ENCODE data around the gene MAD1L1. TPM values are rescaled to one million over a fixed set of nuclear protein-coding genes. Genes with fewer than 3 reads are reported as not detected.

MAD1L1 gene
- total RNA-seq, 1 experiment from 2014 or later: 38.5 TPM

DNA sequence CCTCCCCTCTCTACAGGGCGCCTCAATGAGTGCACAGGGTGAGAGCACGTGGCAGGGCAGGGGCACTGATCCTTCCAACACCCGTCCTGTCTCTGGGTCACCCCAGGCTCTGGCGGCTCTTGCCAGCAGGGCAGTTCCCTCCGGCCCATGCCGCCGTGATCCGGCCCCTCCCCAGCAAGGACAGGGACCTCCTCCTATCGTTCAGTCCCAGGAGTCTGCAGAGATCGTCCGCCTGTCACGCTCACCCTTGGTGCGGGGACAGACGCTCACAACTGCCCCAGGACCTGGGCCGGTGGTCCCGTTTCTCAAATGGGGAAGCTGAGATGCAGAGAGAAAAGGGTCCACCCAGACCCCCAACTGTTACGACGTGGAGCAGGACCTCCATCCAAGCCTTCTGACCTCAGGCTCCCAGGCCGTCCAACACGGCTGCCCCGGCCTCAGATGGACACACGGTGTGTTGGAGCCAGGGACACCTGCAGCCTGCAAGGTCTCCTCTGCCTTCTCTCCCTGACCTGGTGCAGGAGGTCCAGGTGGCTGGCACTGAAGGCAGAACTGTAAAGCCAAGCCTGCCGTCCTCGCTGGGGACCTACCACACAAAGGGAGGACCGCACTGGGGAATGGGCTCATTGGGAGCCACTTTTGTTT, 313.7 kb downstream of the MAD1L1 start (continued):
- TF ChIP-seq YY1 (IDR thresholded peaks at IDR 0.05; ENCODE audit: extremely low read depth, insufficient replicate concordance, low read depth, low read length): no peak
- no peak for TF ChIP-seq EGR1 (IDR thresholded peaks at IDR 0.05; ENCODE audit: low read depth)
- TF ChIP-seq, protein P1, sequence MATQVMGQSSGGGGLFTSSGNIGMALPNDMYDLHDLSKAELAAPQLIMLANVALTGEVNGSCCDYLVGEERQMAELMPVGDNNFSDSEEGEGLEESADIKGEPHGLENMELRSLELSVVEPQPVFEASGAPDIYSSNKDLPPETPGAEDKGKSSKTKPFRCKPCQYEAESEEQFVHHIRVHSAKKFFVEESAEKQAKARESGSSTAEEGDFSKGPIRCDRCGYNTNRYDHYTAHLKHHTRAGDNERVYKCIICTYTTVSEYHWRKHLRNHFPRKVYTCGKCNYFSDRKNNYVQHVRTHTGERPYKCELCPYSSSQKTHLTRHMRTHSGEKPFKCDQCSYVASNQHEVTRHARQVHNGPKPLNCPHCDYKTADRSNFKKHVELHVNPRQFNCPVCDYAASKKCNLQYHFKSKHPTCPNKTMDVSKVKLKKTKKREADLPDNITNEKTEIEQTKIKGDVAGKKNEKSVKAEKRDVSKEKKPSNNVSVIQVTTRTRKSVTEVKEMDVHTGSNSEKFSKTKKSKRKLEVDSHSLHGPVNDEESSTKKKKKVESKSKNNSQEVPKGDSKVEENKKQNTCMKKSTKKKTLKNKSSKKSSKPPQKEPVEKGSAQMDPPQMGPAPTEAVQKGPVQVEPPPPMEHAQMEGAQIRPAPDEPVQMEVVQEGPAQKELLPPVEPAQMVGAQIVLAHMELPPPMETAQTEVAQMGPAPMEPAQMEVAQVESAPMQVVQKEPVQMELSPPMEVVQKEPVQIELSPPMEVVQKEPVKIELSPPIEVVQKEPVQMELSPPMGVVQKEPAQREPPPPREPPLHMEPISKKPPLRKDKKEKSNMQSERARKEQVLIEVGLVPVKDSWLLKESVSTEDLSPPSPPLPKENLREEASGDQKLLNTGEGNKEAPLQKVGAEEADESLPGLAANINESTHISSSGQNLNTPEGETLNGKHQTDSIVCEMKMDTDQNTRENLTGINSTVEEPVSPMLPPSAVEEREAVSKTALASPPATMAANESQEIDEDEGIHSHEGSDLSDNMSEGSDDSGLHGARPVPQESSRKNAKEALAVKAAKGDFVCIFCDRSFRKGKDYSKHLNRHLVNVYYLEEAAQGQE (IDR thresholded peaks at IDR 0.05; ENCODE audit: low read depth): no peak
- TF ChIP-seq CBX3 (IDR thresholded peaks at IDR 0.05; ENCODE audit: low read depth): no peak
- no peak for TF ChIP-seq EZH2phosphoT487 (IDR thresholded peaks at IDR 0.05; ENCODE audit: borderline replicate concordance)
- TF ChIP-seq POLR2A (IDR thresholded peaks at IDR 0.05; ENCODE audit: borderline replicate concordance, extremely low read depth, insufficient read depth, insufficient read length): no peak

DNA sequence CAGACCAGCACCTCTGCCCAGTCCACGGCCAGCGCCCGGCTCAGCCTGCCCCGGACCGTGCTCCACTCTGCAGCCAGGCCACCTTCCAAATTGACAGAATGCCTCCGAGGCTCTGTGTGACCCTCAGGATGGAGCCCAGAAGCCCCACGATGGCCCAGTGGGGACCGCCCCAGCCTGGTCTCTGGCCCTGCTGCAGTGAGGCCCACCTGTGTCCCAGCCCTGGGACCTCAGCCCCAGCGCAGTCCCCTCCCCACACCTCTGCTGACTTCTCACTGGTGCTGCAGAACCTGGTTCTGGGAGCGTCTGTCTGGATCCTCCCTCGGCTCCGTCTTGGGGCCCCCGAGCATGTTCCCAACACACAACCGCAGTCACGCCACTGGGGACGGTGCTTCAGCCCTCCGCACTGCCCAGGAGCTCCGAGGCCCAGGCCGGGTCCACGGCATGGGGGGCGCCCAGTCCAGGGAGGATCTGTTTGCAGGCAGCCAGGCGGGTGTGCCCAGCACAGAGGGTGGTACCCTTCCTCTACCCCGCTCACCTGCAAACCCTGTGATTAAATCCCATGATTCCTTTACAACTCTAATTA, 314.6 kb downstream of the MAD1L1 start:
- Histone ChIP-seq H4K20me1 (ENCODE audit: insufficient read depth) (no peaks in the 10 kb centered on the region), H3K4me2 (ENCODE audit: low read length) (no peak overlapping the region), H2AFZ (ENCODE audit: low read depth, low read length, poor library complexity, severe bottlenecking) (no peak overlapping the region), H3K27me3 (ENCODE audit: insufficient read depth, low read length) (no peaks in the 10 kb centered on the region), H3K36me3 (ENCODE audit: control insufficient read depth in 1 of 2, insufficient read depth in 2 of 2, low read length in 2 of 2) (no peaks in the 10 kb centered on the region), H3K9me2 (ENCODE audit: insufficient read depth) (no peaks in the 10 kb centered on the region), H3K9me3 (ENCODE audit: control insufficient read depth in 1 of 2, insufficient read depth in 1 of 2, low read depth in 1 of 2, low read length in 2 of 2) (no peaks in the 10 kb centered on the region), H3K27ac (ENCODE audit: low read depth, low read length) (no peak overlapping the region), H3K4me1 (ENCODE audit: control insufficient read depth in 1 of 2, insufficient read depth in 2 of 2, low read length in 2 of 2) (no peaks in the 10 kb centered on the region), H3K4me3 (replicated peaks in 1 of 2; ENCODE audit: low read depth in 1 of 2, low read length in 2 of 2) (no peak overlapping the region), H3K79me2 (ENCODE audit: insufficient read depth, low read length) (no peaks in the 10 kb centered on the region), H3K9ac (ENCODE audit: low read length) (no peak overlapping the region)
- RAD21 ChIA-PET (ENCODE audit: low non-redundant PET in 1 of 2, low total read pairs in 2 of 2, uncharacterized antibody in 2 of 2, unreplicated experiment in 2 of 2): no interaction called here
- ATAC-seq (no peak), DNase-seq (ENCODE audit: low read depth, low spot score) (no peak)
- POLR2A ChIA-PET: no interaction called here
- intact Hi-C loops (cut with micrococcal nuclease): no loop called here
- CTCF ChIA-PET: no interaction called here
- no TSS peak for BruUV-seq (replicated peaks)
- TF ChIP-seq EZH2phosphoT487 (IDR thresholded peaks at IDR 0.05; ENCODE audit: borderline replicate concordance) (no peak), JUND (IDR thresholded peaks at IDR 0.05) (no peak), ZFX (IDR thresholded peaks at IDR 0.05) (no peak), ELF1 (IDR thresholded peaks at IDR 0.05; ENCODE audit: borderline replicate concordance, low read depth) (no peak), EZH2 (IDR thresholded peaks at IDR 0.05) (no peak), SIN3A (IDR thresholded peaks at IDR 0.05; ENCODE audit: low read depth) (no peak), RAD21 (IDR thresholded peaks at IDR 0.05; ENCODE audit: low read depth) (no peak), ZNF274 (IDR thresholded peaks at IDR 0.05; ENCODE audit: low read depth, low read length) (no peak)
- TF ChIP-seq, protein P2, sequence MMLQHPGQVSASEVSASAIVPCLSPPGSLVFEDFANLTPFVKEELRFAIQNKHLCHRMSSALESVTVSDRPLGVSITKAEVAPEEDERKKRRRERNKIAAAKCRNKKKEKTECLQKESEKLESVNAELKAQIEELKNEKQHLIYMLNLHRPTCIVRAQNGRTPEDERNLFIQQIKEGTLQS (IDR thresholded peaks at IDR 0.05): no peak
- TF ChIP-seq, protein P1 (IDR thresholded peaks at IDR 0.05; ENCODE audit: low read depth): no peak
- TF ChIP-seq, protein P3, sequence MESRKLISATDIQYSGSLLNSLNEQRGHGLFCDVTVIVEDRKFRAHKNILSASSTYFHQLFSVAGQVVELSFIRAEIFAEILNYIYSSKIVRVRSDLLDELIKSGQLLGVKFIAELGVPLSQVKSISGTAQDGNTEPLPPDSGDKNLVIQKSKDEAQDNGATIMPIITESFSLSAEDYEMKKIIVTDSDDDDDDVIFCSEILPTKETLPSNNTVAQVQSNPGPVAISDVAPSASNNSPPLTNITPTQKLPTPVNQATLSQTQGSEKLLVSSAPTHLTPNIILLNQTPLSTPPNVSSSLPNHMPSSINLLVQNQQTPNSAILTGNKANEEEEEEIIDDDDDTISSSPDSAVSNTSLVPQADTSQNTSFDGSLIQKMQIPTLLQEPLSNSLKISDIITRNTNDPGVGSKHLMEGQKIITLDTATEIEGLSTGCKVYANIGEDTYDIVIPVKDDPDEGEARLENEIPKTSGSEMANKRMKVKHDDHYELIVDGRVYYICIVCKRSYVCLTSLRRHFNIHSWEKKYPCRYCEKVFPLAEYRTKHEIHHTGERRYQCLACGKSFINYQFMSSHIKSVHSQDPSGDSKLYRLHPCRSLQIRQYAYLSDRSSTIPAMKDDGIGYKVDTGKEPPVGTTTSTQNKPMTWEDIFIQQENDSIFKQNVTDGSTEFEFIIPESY (IDR thresholded peaks at IDR 0.05; ENCODE audit: extremely low read depth, insufficient replicate concordance, low read length): no peak
